GM21786 (cell line): Measurements from ENCODE around the gene BPI.
"Not testable (repeated sequence)": the region's sequence is repeated elsewhere in the genome, so short reads cannot be mapped to it uniquely, and the experiment has no call there.

Experiments used
- ATAC-seq: cut with Tn5 transposase; IDR thresholded peaks from one replicate; pipeline ENCODE4 v1.9.1; 2021; ENCODE audit not compliant: unreplicated experiment

Gene BPI

DNA sequence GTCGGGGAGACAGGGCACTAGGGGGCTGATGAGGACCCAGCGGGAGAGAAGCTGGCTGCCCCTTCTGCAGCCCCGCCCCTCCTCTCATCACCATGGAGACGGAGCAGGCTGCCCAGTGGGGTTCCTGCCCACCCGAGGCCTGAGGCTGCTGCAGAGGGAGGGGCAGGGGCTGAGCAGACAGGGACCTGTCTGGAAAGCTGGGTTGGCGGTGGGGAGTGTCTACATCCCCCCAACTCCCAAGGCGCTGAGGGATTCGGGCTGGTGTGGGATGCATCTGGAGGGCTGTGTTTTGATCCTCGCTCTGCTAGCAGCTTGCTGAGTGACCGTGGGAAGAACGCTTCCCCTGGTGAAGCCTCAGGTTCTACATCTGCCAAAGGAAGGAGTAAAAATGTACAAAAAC, 1.2 kb upstream of the BPI start:
- ATAC-seq, result no peak

GRCh38 chr20:38304845-38305447, 990 bp downstream of the BPI start:
- ATAC-seq, result no peak

DNA sequence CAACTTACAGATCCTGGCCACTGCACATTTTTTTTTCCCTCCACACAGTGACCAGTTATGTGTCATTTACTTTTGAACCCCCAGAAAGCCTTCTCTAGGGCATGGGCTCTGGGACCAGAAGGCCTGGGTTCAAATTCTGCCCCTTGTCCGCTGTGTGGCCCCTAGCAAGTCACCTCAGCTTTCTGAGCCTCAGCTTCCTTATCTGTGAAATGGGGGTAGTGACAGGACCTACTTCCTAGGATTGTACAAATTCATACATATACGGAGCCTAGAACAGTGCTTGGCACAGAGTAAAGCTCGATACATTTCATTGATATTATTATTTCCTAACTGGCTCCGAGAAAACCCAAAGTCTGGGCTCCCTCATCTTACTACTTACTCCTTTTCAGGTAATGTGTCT, 1.6 kb downstream of the BPI start:
- ATAC-seq, result no peak

GRCh38 chr20:38306379-38306778, 2.4 kb downstream of the BPI start:
- ATAC-seq, result no peak

DNA sequence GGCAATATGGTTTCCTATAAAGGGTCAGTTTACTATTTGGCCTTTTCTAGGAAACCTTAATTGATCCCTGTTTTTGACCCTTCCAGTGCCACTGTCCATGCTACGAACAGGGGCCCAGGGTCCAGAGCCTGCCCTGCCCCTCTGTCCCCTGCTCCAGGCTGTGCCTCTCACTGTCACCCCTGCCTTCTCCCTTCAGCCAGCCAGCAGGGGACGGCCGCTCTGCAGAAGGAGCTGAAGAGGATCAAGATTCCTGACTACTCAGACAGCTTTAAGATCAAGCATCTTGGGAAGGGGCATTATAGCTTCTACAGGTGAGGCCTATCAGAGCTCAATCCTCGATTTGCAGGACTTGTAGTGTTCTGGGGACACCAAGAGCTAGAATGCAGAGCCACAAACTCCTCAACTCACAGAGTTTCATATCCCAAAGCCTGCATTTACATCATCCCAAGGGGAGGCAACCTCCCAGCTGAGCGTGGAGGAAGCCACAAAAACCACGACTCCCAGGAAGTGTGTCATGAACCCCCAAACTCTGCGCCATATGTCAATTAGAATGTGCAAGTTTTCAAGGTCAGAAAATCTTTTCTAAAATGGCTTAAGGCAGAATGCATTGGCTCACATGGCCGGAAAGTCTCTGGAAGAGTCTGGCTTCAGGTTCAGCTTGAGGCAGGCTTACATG, 3.6 kb downstream of the BPI start:
- ATAC-seq, result no peak

- ATAC-seq, result no peak
Measured at GRCh38 chr20:38308047-38308438, 4.1 kb downstream of the BPI start.

- ATAC-seq, result no peak
Measured at GRCh38 chr20:38308447-38308846, 4.5 kb downstream of the BPI start.

DNA sequence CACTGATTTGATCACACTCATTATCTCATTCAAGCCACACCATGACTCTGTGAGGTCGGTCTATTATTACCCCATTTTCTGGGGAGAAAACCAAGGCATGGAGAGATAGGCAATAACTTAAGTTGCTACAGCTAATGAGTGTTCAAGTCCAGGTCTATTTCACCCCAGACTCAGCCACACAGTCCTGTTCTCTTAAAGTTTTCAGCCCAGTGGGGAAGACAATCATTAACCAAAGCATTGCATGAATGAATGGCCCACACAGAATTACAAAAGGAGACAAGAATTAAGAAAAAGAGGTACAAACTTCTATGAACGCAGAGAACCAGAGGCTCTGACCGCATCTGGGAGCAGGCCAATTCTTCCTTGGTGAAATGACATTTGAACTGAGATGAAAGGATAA, 7.1 kb downstream of the BPI start:
- ATAC-seq, result no peak

DNA sequence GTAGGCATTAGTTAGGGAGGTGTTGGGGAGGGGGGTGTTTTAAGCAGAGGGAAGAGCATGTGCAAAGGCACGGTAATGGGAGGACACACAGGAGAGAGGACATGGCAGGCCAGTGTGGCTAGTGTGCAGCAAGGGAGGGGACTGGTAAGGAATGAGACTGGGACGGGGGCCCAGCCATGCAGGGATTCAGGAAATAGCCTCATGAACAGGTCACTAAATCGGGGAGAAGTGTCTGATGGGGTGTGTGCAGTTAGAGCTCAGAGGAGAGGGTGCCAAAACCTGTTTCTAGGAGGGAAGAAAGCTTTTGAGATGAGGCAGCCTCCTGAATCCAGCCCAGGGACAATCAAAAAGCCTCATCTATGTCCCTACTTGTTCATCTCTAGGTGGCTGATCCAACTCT, 7.5 kb downstream of the BPI start:
- no peak for ATAC-seq

DNA sequence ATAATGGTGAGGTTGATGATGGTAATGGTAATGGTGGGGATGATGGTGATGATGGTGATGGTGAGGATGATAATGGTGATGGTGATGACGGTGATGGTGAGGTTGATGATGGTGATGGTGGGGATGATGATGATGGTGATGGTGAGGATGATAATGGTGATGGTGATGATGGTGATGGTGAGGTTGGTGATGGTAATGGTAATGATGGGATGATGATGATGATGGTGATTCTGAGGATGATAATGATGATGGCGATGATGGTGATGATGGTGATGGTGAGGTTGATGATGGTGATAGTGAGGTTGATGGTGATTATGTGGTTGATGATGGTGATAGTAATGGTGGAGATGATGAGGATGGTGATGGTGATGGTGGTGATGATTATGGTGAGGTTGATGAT, 9.7 kb downstream of the BPI start:
- ATAC-seq, result no peak

GRCh38 chr20:38314350-38314749, 10.4 kb downstream of the BPI start:
- not testable (repeated sequence) for ATAC-seq

DNA sequence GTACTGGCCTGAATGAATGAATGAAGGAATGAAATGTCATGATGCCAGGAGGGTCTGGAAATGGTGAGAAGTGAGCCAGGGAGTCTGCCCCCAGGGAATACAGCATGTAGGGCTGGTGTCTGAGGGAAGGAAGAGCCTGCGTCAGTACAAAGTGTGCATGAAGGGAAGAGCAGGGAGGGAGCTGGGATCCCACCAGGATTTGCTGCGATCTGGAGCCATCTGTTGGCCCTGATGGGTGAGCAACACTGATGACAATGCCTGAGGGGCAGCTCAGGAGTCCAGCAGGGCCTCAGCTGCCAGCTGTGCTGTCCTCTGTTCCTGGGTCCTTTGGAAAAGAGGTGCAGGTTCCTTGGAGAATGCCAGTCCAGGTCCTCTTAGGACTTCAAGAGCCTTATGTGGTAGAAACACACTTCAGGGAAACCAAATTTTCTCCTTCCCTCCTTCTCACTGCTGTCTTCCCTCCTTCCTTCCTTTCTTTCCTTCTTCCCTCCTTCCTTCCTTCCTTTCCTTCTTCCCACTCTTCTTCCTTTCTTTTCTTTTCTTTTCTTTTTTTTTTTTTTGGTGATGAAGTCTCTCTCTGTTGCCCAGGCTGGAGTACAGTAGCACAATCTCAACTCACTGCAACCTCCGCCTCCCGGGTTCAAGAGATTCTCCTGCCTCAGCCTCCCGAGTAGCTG, 11.5 kb downstream of the BPI start:
- ATAC-seq, result no peak

GRCh38 chr20:38316341-38316740, 12.4 kb downstream of the BPI start:
- ATAC-seq, result no peak

GRCh38 chr20:38317422-38317821, 13.5 kb downstream of the BPI start:
- ATAC-seq, result no peak

- ATAC-seq, result no peak
Measured at GRCh38 chr20:38320221-38320620, 16.3 kb downstream of the BPI start.

DNA sequence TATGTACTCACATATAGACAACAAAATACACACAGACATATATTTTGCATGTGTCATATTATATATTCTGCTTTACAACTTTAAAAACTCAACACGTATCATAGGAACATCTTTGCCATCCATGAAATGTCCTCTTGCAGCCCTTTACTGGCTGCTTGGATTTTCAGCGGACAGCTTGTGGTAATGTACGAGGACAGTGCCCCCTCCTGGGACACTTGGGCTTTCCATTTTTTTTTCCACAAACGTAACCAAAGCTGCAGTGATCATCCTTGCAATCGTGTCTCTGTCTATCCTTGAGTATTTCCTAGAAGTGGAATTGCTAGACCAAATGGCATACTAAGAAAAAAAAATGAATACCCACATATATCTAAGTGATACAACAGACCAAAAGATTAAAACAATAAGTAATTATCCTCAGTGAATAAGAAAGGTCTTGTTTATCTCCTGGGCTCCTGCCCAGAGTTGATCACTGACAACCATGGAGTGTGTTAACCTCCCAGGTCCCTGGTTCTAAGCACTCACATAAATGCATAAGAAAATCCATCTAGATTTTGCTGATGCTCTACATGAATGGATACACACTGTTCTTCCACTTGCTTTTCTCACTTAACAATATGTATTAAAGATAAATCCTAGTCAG, 18.1 kb downstream of the BPI start:
- no peak for ATAC-seq

DNA sequence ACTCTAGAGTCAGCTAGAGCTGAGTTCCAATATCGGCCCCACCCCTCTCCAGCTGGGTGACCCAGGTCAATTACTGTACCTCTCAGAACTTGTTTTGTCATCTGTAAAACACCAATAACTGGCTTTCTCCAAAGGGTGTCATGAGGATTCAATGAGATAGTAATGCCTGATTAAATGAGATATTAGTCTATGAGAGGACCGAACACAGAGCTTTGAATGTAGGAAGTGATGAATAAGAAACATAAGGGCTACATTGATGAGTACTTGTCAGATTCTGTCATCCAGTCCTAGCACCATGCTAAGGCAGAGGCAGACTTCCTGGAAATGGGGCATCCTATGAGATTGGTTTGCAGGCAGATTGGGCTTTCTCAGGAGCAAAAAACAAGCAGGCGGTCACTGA, 20.2 kb downstream of the BPI start:
- no peak for ATAC-seq

DNA sequence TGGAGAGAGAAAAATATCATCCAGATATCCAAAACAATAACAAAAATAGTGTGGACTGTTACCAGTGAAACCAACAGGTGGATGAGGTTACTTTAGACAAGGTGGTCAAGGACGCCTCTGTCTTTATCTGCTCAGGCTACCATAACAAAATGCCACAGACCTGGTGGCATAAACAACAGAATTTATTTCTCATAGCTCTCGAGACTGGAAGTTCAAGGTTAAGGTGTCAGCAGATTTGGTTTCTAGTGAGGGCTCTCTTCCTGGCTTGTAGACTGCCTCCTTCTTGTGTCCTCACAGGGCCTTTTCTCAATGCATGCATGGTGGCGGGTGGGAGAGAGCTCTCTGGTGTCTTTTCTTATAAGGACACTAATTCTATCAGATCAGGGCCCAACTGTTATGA, 21.2 kb downstream of the BPI start:
- ATAC-seq, result no peak

DNA sequence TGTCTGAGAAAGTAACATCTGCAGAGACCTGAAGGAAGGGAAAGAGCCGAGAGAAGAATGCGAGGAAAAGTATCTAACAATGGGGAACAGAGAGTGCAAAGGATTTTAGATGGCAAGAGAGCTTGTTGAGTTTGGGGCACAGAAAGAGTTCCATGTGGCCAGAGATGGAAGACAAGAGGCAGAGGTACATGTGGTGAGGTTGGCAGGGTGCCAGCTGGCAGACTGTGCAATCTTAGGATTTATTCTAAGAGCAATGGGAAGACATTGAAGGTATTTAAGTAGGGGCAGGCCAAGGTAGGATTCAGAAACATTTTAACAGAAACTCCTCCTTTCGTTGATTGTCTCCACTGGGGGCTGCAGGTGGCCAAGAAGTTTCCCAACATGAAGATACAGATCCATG, 21.9 kb downstream of the BPI start:
- ATAC-seq, result no peak

- ATAC-seq, result no peak
Measured at GRCh38 chr20:38326309-38326708, 22.4 kb downstream of the BPI start.

DNA sequence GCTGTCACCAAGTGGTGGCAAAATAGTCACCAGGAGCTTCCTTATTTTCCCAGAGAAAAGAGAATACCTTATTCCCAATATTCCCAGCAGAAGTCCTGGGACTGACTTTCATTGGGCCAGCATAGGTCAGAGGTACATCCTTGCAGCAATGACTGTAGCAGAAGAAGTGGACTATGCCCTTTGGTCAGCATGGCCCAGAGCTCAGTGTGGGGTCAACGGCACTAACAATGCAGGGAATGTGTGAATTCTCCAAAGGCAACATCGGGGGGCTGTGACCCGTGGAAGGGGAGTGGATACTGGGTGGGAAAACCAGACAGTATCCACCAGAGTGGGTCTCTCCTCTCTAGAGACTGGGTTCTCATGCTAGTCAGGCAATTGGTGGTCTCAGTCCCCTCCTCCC, 26.7 kb downstream of the BPI start:
- ATAC-seq, result no peak

DNA sequence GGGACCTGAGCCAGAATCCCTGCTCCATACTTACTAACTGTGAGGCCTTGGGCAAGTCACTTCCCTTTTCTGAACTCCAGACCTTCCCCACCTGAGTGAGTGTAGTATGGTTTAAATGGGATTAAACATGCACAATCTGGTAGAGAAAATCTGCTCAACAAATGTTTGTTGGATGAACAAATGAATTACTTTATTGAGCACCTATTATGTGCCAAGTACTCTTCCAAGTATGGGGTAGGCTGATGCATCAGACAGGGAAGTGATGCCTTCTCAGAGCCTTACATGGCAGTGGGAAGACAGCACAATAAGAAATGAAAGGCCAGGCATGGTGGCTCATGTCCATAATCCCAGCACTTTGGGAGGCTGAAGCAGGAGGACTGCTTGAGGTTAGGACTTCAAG, 27.3 kb downstream of the BPI start:
- no peak for ATAC-seq
